MM.1S (cell line): ENCODE data around the gene NUCKS1.

ENCODE experiments used
- DNase-seq: peaks from one replicate; pipeline ENCODE4 v3.0.0-alpha.2; 2015
- H2AFZ ChIP-seq: fragments of 300-600 bp; sonication (generic); 2 replicates; pipeline ENCODE4 v1.6.0; 2016; ENCODE audit warnings: antibody characterized with exemption, low read length
- H3F3A ChIP-seq: fragments of 300-600 bp; sonication (generic); 2 replicates; pipeline ENCODE4 v1.6.1; 2016; ENCODE audit warnings: mild to moderate bottlenecking, antibody characterized with exemption, low read length, moderate library complexity, mixed read lengths; ENCODE audit not compliant: insufficient read depth
- H3K27ac ChIP-seq: fragments of 300-600 bp; sonication (generic); 2 replicates; pipeline ENCODE4 v1.5.1; 2016; ENCODE audit warnings: mild to moderate bottlenecking, low read length
- H3K27me3 ChIP-seq: fragments of 300-600 bp; sonication (generic); replicated peaks from 2 replicates; pipeline ENCODE4 v1.6.0; 2016; ENCODE audit warnings: low read length; ENCODE audit not compliant: insufficient read depth
- H3K36me3 ChIP-seq: fragments of 300-600 bp; sonication (generic); replicated peaks from 2 replicates; pipeline ENCODE4 v1.6.1; 2016; ENCODE audit warnings: mild to moderate bottlenecking, low read length, mixed read lengths; ENCODE audit not compliant: insufficient read depth
- H3K4me1 ChIP-seq: fragments of 300-600 bp; sonication (generic); 2 replicates; pipeline ENCODE4 v1.6.1; 2016; ENCODE audit warnings: low read length, mixed read lengths
- H3K4me2 ChIP-seq: fragments of 300-600 bp; sonication (generic); 2 replicates; pipeline ENCODE4 v1.6.0; 2016; ENCODE audit warnings: low read depth, low read length
- H3K4me3 ChIP-seq: fragments of 300-600 bp; sonication (generic); 2 replicates; pipeline ENCODE4 v1.5.1; 2016; ENCODE audit warnings: low read length, mixed read lengths
- H3K79me2 ChIP-seq: fragments of 300-600 bp; sonication (generic); 2 replicates; pipeline ENCODE4 v1.6.1; 2016; ENCODE audit warnings: mixed run types, low read length, mixed read lengths
- H3K9ac ChIP-seq: fragments of 300-600 bp; sonication (generic); 2 replicates; pipeline ENCODE4 v1.6.1; 2016; ENCODE audit warnings: low read length, mixed read lengths
- H3K9me2 ChIP-seq: fragments of 300-600 bp; sonication (generic); replicated peaks from 2 replicates; pipeline ENCODE4 v1.6.1; 2016; ENCODE audit warnings: mild to moderate bottlenecking, low read length, mixed read lengths; ENCODE audit not compliant: insufficient read depth
- H3K9me3 ChIP-seq: fragments of 300-600 bp; sonication (generic); replicated peaks from 2 replicates; pipeline ENCODE4 v1.6.1; 2016; ENCODE audit warnings: mild to moderate bottlenecking, low read length, mixed read lengths; ENCODE audit not compliant: insufficient read depth
- H4K20me1 ChIP-seq: fragments of 300-600 bp; sonication (generic); 2 replicates; pipeline ENCODE4 v1.6.1; 2016; ENCODE audit warnings: mild to moderate bottlenecking, low read length, moderate library complexity, mixed read lengths; ENCODE audit not compliant: insufficient read depth
- CTCF ChIP-seq: fragments of 300-600 bp; sonication (generic); IDR thresholded peaks from 2 replicates; pipeline ENCODE4 v1.5.1; 2016; ENCODE audit warnings: antibody characterized with exemption, low read length, mixed read lengths
- EZH2 ChIP-seq: fragments of 300-600 bp; sonication (generic); optimal IDR thresholded peaks from 2 replicates; pipeline ENCODE3; 2017; ENCODE audit warnings: low read depth, mild to moderate bottlenecking, antibody characterized with exemption, low read length, mixed read lengths
- EZH2phosphoT487 ChIP-seq: fragments of 300-600 bp; sonication (generic); IDR thresholded peaks from 2 replicates; pipeline ENCODE4 v1.6.1; 2018; ENCODE audit warnings: antibody characterized with exemption, low read length

Gene NUCKS1

DNA sequence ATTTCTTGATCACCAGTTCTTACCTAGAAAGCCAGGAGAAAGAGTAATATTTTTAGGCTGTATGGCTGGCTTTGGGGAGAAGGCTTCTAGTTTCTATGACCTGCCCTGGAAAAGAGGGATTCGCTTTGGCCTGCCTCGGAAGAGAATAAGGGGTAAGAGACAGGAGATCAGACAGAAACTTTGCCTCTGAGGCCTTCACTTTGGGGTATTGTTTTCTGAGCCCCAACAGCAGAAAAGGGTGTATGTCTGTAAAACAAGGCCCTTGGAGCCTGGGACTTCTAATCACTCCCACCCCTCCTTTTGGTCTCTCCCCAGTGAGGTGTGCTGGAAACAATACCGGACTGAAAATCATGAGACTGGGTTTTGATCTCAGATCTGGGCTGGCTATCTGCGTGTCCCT is 74.7 kb downstream of the NUCKS1 start:
- H4K20me1 ChIP-seq, result 0 out of 2 replicates have a peak, but pooled peaks cover 2% of the 10 kb centered on the region
- no peaks in the 10 kb centered on the region for H3K79me2 ChIP-seq
- H3K27ac ChIP-seq, result no peak overlapping the region
- H3K4me3 ChIP-seq, result no peak overlapping the region
- TF ChIP-seq CTCF, result no peak
- no peak for TF ChIP-seq EZH2phosphoT487
- no peak for TF ChIP-seq EZH2
- no peaks in the 10 kb centered on the region for H3K9me3 ChIP-seq
- H3K4me1 ChIP-seq, result peaks cover 22% of the 10 kb centered on the region
- H3K27me3 ChIP-seq, result peaks cover 32% of the 10 kb centered on the region
- H2AFZ ChIP-seq, result no peak overlapping the region
- no peak overlapping the region for H3K4me2 ChIP-seq
- no peaks in the 10 kb centered on the region for H3K36me3 ChIP-seq
- no peak overlapping the region for H3K9ac ChIP-seq
- H3F3A ChIP-seq, result peaks cover 21% of the 10 kb centered on the region
- no peak for DNase-seq
- no peaks in the 10 kb centered on the region for H3K9me2 ChIP-seq

DNA sequence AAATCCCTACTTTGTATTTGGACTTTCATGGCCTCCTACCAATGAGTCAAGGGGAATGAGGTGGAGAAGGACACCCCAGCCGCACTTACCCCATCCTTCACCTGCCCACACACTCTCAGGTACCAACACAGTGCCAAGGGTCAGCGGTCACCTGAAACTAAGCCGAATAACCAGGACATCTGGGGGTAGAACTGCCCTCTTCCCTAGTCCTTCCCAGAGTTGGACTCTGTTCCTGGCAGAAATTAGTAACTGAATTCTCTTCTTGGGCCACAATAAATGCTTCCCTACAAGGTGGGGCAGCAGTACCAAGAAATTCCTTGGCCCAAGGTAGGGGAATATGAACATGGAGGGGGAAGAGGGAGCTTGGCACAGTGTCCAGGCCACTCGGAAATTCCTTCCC is 77.0 kb downstream of the NUCKS1 start:
- no peak overlapping the region for H3K27ac ChIP-seq
- no peaks in the 10 kb centered on the region for H3K9me2 ChIP-seq
- H3K4me3 ChIP-seq, result no peak overlapping the region

DNA sequence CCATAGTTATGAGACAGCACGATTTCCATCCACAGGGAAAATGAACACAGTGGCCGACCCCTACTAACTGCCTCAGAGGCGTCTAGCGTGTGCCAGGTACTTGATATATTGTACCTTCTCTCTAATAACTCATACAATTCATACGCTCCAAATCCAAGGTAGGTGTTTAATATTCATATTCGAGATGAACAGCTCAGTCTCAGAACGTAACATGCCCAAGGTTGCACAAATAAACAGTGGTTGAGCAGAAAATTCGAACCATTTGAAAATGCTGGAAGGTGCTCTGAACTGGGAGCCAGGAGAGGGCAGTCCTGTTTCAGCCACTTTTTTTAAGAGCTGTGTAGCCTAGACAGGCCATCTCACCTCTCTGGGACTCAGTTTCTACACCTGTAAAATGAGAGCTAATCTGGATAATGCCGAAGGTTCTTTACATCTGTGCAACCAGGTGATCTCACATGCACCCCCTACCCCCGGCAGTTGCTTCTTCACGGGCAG is 77.5 kb downstream of the NUCKS1 start:
- Histone ChIP-seq H3K27me3 (peaks cover 59% of the 10 kb centered on the region), H3K4me1 (peaks cover 22% of the 10 kb centered on the region), H2AFZ (no peak overlapping the region), H4K20me1 (0 out of 2 replicates have a peak, but pooled peaks cover 2% of the 10 kb centered on the region), H3F3A (peaks cover 21% of the 10 kb centered on the region), H3K36me3 (no peaks in the 10 kb centered on the region), H3K27ac (no peak overlapping the region), H3K4me3 (peak overlapping the region; percentile 22; the same call in 1 of the 2 replicates), H3K9me3 (no peaks in the 10 kb centered on the region), H3K9me2 (no peaks in the 10 kb centered on the region), H3K4me2 (peak overlapping the region; percentile 38), H3K9ac (no peak overlapping the region), H3K79me2 (no peaks in the 10 kb centered on the region)
- TF ChIP-seq EZH2, result no peak
- TF ChIP-seq EZH2phosphoT487, result no peak
- no peak; the same call in 1 of the 2 replicates for TF ChIP-seq CTCF
- DNase-seq, result no peak

More for the DNA sequence above, 77.0 kb downstream of the NUCKS1 start:
- H3K27me3 ChIP-seq, result peaks cover 55% of the 10 kb centered on the region
- H3K4me1 ChIP-seq, result peaks cover 22% of the 10 kb centered on the region
- peaks cover 21% of the 10 kb centered on the region for H3F3A ChIP-seq
- no peaks in the 10 kb centered on the region for H3K79me2 ChIP-seq
- DNase-seq, result no peak
- no peak for TF ChIP-seq CTCF
- TF ChIP-seq EZH2phosphoT487, result no peak
- TF ChIP-seq EZH2, result no peak
- H3K9me3 ChIP-seq, result no peaks in the 10 kb centered on the region
- no peak overlapping the region for H2AFZ ChIP-seq
- H4K20me1 ChIP-seq, result 0 out of 2 replicates have a peak, but pooled peaks cover 2% of the 10 kb centered on the region
- no peak overlapping the region for H3K9ac ChIP-seq
- no peaks in the 10 kb centered on the region for H3K36me3 ChIP-seq
- no peak overlapping the region for H3K4me2 ChIP-seq
